GM23248 (cell line): ENCODE data around the gene EARS2. TPM values are rescaled to one million over a fixed set of nuclear protein-coding genes. Genes with fewer than 3 reads are reported as not detected.

Source experiments
- DNase-seq: peaks from one replicate; pipeline ENCODE4 v3.0.0-alpha.2; 2015
- H2AFZ ChIP-seq: fragments of 200-600 bp; sonication (generic); 2 replicates; pipeline ENCODE4 v1.6.1; 2016; ENCODE audit warnings: antibody characterized with exemption
- H3F3A ChIP-seq: fragments of 200-600 bp; sonication (generic); 2 replicates; pipeline ENCODE4 v1.6.1; 2016; ENCODE audit warnings: mild to moderate bottlenecking, antibody characterized with exemption, mixed run types; ENCODE audit not compliant: insufficient read depth
- H3K27ac ChIP-seq: fragments of 200-600 bp; sonication (generic); 2 replicates; pipeline ENCODE4 v1.5.1; 2016; ENCODE audit warnings: mild to moderate bottlenecking
- H3K27me3 ChIP-seq: fragments of 200-600 bp; sonication (generic); replicated peaks from 2 replicates; pipeline ENCODE4 v1.6.1; 2016; ENCODE audit warnings: mild to moderate bottlenecking; ENCODE audit not compliant: insufficient read depth
- H3K36me3 ChIP-seq: fragments of 200-600 bp; sonication (generic); 2 replicates; pipeline ENCODE4 v1.6.1; 2016; ENCODE audit warnings: low read depth, mild to moderate bottlenecking
- H3K4me1 ChIP-seq: fragments of 200-600 bp; sonication (generic); 2 replicates; pipeline ENCODE4 v1.6.1; 2016; ENCODE audit warnings: mild to moderate bottlenecking; ENCODE audit not compliant: insufficient read depth
- H3K4me2 ChIP-seq: fragments of 200-600 bp; sonication (generic); one replicate; pipeline ENCODE4 v1.6.1; 2016; ENCODE audit warnings: mild to moderate bottlenecking; ENCODE audit not compliant: unreplicated experiment
- H3K4me3 ChIP-seq: fragments of 200-600 bp; sonication (generic); 2 replicates; pipeline ENCODE4 v1.5.1; 2016; ENCODE audit warnings: mild to moderate bottlenecking
- H3K79me2 ChIP-seq: fragments of 200-600 bp; sonication (generic); 2 replicates; pipeline ENCODE4 v1.6.1; 2016; ENCODE audit warnings: mild to moderate bottlenecking; ENCODE audit not compliant: insufficient read depth
- H3K9ac ChIP-seq: fragments of 200-600 bp; sonication (generic); 2 replicates; pipeline ENCODE4 v1.6.1; 2016; ENCODE audit warnings: mild to moderate bottlenecking
- H3K9me2 ChIP-seq: fragments of 200-600 bp; sonication (generic); 2 replicates; pipeline ENCODE4 v1.6.1; 2016; ENCODE audit warnings: mixed run types, mild to moderate bottlenecking, moderate library complexity; ENCODE audit not compliant: insufficient read depth
- H3K9me3 ChIP-seq: fragments of 200-600 bp; sonication (generic); one replicate; pipeline ENCODE4 v1.6.1; 2017; ENCODE audit warnings: low read depth
- H4K20me1 ChIP-seq: fragments of 200-600 bp; sonication (generic); 2 replicates; pipeline ENCODE4 v1.6.0; 2016; ENCODE audit not compliant: insufficient read depth
- EZH2 ChIP-seq: fragments of 200-600 bp; sonication (generic); IDR thresholded peaks from 2 replicates; pipeline ENCODE4 v1.6.1; 2018; ENCODE audit warnings: antibody characterized with exemption, mild to moderate bottlenecking; ENCODE audit not compliant: insufficient read depth, poor library complexity, severe bottlenecking
- EZH2phosphoT487 ChIP-seq: fragments of 200-600 bp; sonication (generic); IDR thresholded peaks from 2 replicates; pipeline ENCODE4 v1.6.1; 2018; ENCODE audit warnings: antibody characterized with exemption, moderate library complexity, mild to moderate bottlenecking, low read depth; ENCODE audit not compliant: insufficient read depth
- whole genome bisulfite sequencing, 2 experiments: methylation state at CpG; one replicate each; pipeline ENCODE4 v1.1.6; 2015 to 2017; ENCODE audit warnings: low lambda C conversion rate in 2 of 2, low coverage in 1 of 2; ENCODE audit errors: missing lambda C conversion rate in 2 of 2; 5-methylcytosine and 5-hydroxymethylcytosine counted together
- in situ Hi-C: fragments of 300-500 bp; cut with MboI; formaldehyde crosslinking; loops from 2 replicates; pipeline ENCODE4 v1.15.0; 2020
- polyA plus RNA-seq: library from polyadenylated mRNA; unstranded; fragments of >200 nt; fragmentation: Nextera tagmentation; extraction: Ambion mirVana; gene quantifications from 2 replicates; pipeline ENCODE4 v1.2.1, GENCODE V29; 2016
- total RNA-seq: library from RNA; depleted of rRNA; stranded (reverse); fragments of >200 nt; shearing (Covaris generic); gene quantifications from 2 replicates; pipeline ENCODE4 v1.2.3, GENCODE V29; 2014

Gene EARS2
- total and polyA plus RNA-seq, 2 experiments from 2014 or later = 15.6 to 27.1 TPM

- TF ChIP-seq EZH2phosphoT487 (no peak), EZH2 (no peak)
- Histone ChIP-seq H3K9ac (no peak overlapping the region), H3K4me2 (no peak overlapping the region), H3K4me3 (no peak overlapping the region), H3K36me3 (peaks cover 40% of the 10 kb centered on the region), H3K27ac (no peak overlapping the region), H3K9me2 (no peaks in the 10 kb centered on the region), H3K4me1 (no peaks in the 10 kb centered on the region), H3K9me3 (no peaks in the 10 kb centered on the region), H3K79me2 (peaks cover 24% of the 10 kb centered on the region), H3F3A (peaks cover 11% of the 10 kb centered on the region), H2AFZ (no peak overlapping the region), H3K27me3 (no peaks in the 10 kb centered on the region), H4K20me1 (no peaks in the 10 kb centered on the region; the same call in 1 of the 2 replicates)
- in situ Hi-C loops = no loop called here
- 92 to 93% methylated on average over 9 of the region's 9 CpGs for WGBS, 2 experiments
- no peak for DNase-seq
These were observed 15.2 kb upstream of the EARS2 start for GRCh38 chr16:23572394-23572793.

- Histone ChIP-seq H3F3A (peaks cover 9% of the 10 kb centered on the region), H3K79me2 (peaks cover 29% of the 10 kb centered on the region), H3K9me2 (no peaks in the 10 kb centered on the region), H3K36me3 (peaks cover 45% of the 10 kb centered on the region), H2AFZ (no peak overlapping the region), H3K27me3 (no peaks in the 10 kb centered on the region), H4K20me1 (no peaks in the 10 kb centered on the region; the same call in 1 of the 2 replicates), H3K4me1 (no peaks in the 10 kb centered on the region), H3K4me3 (no peak overlapping the region), H3K27ac (no peak overlapping the region), H3K4me2 (no peak overlapping the region), H3K9ac (no peak overlapping the region), H3K9me3 (no peaks in the 10 kb centered on the region)
- TF ChIP-seq EZH2 (no peak), EZH2phosphoT487 (no peak)
- no peak for DNase-seq
- in situ Hi-C loops = no loop called here
- WGBS, 2 experiments = 84 to 88% methylated on average over 5 of the region's 5 CpGs
These were observed 14.7 kb upstream of the EARS2 start for GRCh38 chr16:23571895-23572294.

GRCh38 chr16:23570992-23571632 is 14.0 kb upstream of the EARS2 start:
- Histone ChIP-seq H3K79me2 (peaks cover 34% of the 10 kb centered on the region), H3K4me3 (no peak overlapping the region), H3K36me3 (peaks cover 48% of the 10 kb centered on the region), H3K9ac (no peak overlapping the region), H3K4me1 (no peaks in the 10 kb centered on the region), H3K9me3 (no peaks in the 10 kb centered on the region), H3K27ac (no peak overlapping the region), H4K20me1 (no peaks in the 10 kb centered on the region; the same call in 1 of the 2 replicates), H3K4me2 (no peak overlapping the region), H3K9me2 (no peaks in the 10 kb centered on the region), H2AFZ (no peak overlapping the region), H3K27me3 (no peaks in the 10 kb centered on the region), H3F3A (peaks cover 3% of the 10 kb centered on the region)
- no peak for DNase-seq
- in situ Hi-C loops = no loop called here
- TF ChIP-seq EZH2phosphoT487 (no peak), EZH2 (no peak)
- 84 to 89% methylated on average over 8 of the region's 8 CpGs for WGBS, 2 experiments

GRCh38 chr16:23567602-23568001 is 10.5 kb upstream of the EARS2 start:
- Histone ChIP-seq H3K79me2 (peaks cover 63% of the 10 kb centered on the region), H3K27me3 (no peaks in the 10 kb centered on the region), H2AFZ (no peak overlapping the region), H3K9me2 (no peaks in the 10 kb centered on the region), H3K4me2 (no peak overlapping the region), H3K36me3 (peaks cover 65% of the 10 kb centered on the region), H4K20me1 (no peaks in the 10 kb centered on the region), H3K9me3 (no peaks in the 10 kb centered on the region), H3K4me3 (no peak overlapping the region), H3K4me1 (no peaks in the 10 kb centered on the region), H3K9ac (no peak overlapping the region), H3F3A (no peaks in the 10 kb centered on the region), H3K27ac (no peak overlapping the region)
- WGBS, 2 experiments = 96 to 97% methylated on average over 3 of the region's 3 CpGs
- no peak for DNase-seq
- TF ChIP-seq EZH2 (no peak), EZH2phosphoT487 (no peak)
- in situ Hi-C loops = no loop called here
